H9 (cell line): ENCODE measurements around the gene USE1. TPM values are rescaled to one million over a fixed set of nuclear protein-coding genes. Genes with fewer than 3 reads are reported as not detected.

Experiments used
- DNase-seq: peaks from one replicate; pipeline ENCODE4 v3.0.0-alpha.2; 2017
- H2AFZ ChIP-seq: one replicate; pipeline ENCODE4 v1.6.1; 2013; ENCODE audit warnings: mild to moderate bottlenecking, low read length, control low read depth, moderate library complexity
- H2AK5ac ChIP-seq: 2 replicates; pipeline ENCODE4 v1.6.1; 2013; ENCODE audit warnings: low read length, control low read depth, mixed read lengths; ENCODE audit not compliant: insufficient read length
- H2BK120ac ChIP-seq: one replicate; pipeline ENCODE4 v1.6.1; 2013; ENCODE audit warnings: low read depth, mild to moderate bottlenecking, low read length, control low read depth, inconsistent platforms; ENCODE audit not compliant: poor library complexity, severe bottlenecking
- H2BK12ac ChIP-seq: 2 replicates; pipeline ENCODE4 v1.6.1; 2013; ENCODE audit warnings: low read length, control low read depth, mixed read lengths, low read depth; ENCODE audit not compliant: insufficient read length
- H2BK15ac ChIP-seq: 2 replicates; pipeline ENCODE4 v1.6.1; 2013; ENCODE audit warnings: low read depth, low read length, control low read depth
- H2BK20ac ChIP-seq: one replicate; pipeline ENCODE4 v1.6.1; 2013; ENCODE audit warnings: low read depth, mild to moderate bottlenecking, low read length, control low read depth, inconsistent platforms; ENCODE audit not compliant: poor library complexity, severe bottlenecking
- H2BK5ac ChIP-seq: 2 replicates; pipeline ENCODE4 v1.6.1; 2013; ENCODE audit warnings: low read length, control low read depth, mixed read lengths; ENCODE audit not compliant: insufficient read length
- H3K14ac ChIP-seq: 2 replicates; pipeline ENCODE4 v1.6.1; 2013; ENCODE audit warnings: low read length, control low read depth; ENCODE audit not compliant: insufficient read depth
- H3K18ac ChIP-seq: 2 replicates; pipeline ENCODE4 v1.6.1; 2013; ENCODE audit warnings: low read depth, mild to moderate bottlenecking, mixed read lengths, low read length, control low read depth; ENCODE audit not compliant: insufficient read length
- H3K23ac ChIP-seq: 2 replicates; pipeline ENCODE4 v1.6.1; 2013; ENCODE audit warnings: low read length, control low read depth, mixed read lengths, low read depth; ENCODE audit not compliant: insufficient read length
- H3K23me2 ChIP-seq: 2 replicates; pipeline ENCODE4 v1.6.1; 2013; ENCODE audit warnings: low read depth, mild to moderate bottlenecking, mixed read lengths, low read length, control low read depth; ENCODE audit not compliant: insufficient read length, poor library complexity, severe bottlenecking
- H3K27ac ChIP-seq: 2 replicates; pipeline ENCODE4 v1.5.1; 2013; ENCODE audit warnings: low read length, control low read depth, mixed read lengths, low read depth; ENCODE audit not compliant: insufficient read length
- H3K27me3 ChIP-seq: 2 replicates; pipeline ENCODE4 v1.6.1; 2013; ENCODE audit warnings: low read length, control low read depth, inconsistent platforms; ENCODE audit not compliant: insufficient read depth
- H3K4ac ChIP-seq: 2 replicates; pipeline ENCODE4 v1.6.1; 2013; ENCODE audit warnings: low read depth, mild to moderate bottlenecking, control low read depth, inconsistent platforms, low read length, moderate library complexity
- H3K4me1 ChIP-seq: 2 replicates; pipeline ENCODE4 v1.6.1; 2013; ENCODE audit warnings: low read length, control low read depth, inconsistent platforms; ENCODE audit not compliant: insufficient read depth
- H3K4me2 ChIP-seq: 2 replicates; pipeline ENCODE4 v1.6.1; 2013; ENCODE audit warnings: low read length, control low read depth, mixed read lengths; ENCODE audit not compliant: insufficient read length, insufficient read depth
- H3K56ac ChIP-seq: 2 replicates; pipeline ENCODE4 v1.6.1; 2013; ENCODE audit warnings: low read depth, mild to moderate bottlenecking, mixed read lengths, low read length, control low read depth; ENCODE audit not compliant: insufficient read length
- H3K79me1 ChIP-seq: 2 replicates; pipeline ENCODE4 v1.6.1; 2013; ENCODE audit warnings: low read depth, mild to moderate bottlenecking, moderate library complexity, low read length, control low read depth, inconsistent platforms; ENCODE audit not compliant: insufficient read depth, poor library complexity, severe bottlenecking
- H3K79me2 ChIP-seq: 2 replicates; pipeline ENCODE4 v1.6.1; 2013; ENCODE audit warnings: low read length, control low read depth, inconsistent platforms; ENCODE audit not compliant: insufficient read depth
- H3K9ac ChIP-seq: 2 replicates; pipeline ENCODE4 v1.6.1; 2013; ENCODE audit warnings: low read length, control low read depth, mixed read lengths; ENCODE audit not compliant: insufficient read length; ENCODE audit errors: extremely low read depth
- H3K9me3 ChIP-seq: one replicate; pipeline ENCODE4 v1.6.1; 2013; ENCODE audit warnings: low read depth, low read length, inconsistent platforms; ENCODE audit not compliant: control insufficient read depth
- H3T11ph ChIP-seq: one replicate; pipeline ENCODE4 v1.6.1; 2013; ENCODE audit warnings: mild to moderate bottlenecking, low read length, control low read depth, inconsistent platforms
- H4K20me1 ChIP-seq: one replicate; pipeline ENCODE4 v1.6.1; 2013; ENCODE audit not compliant: control insufficient read depth, insufficient read length, insufficient read depth
- H4K5ac ChIP-seq: 2 replicates; pipeline ENCODE4 v1.6.1; 2013; ENCODE audit warnings: low read depth, mild to moderate bottlenecking, mixed read lengths, low read length, control low read depth; ENCODE audit not compliant: insufficient read length
- H4K8ac ChIP-seq: replicated peaks from 2 replicates; pipeline ENCODE4 v1.6.1; 2013; ENCODE audit warnings: low read length, control low read depth, mixed read lengths, low read depth; ENCODE audit not compliant: insufficient read length
- H4K91ac ChIP-seq: 2 replicates; pipeline ENCODE4 v1.6.1; 2013; ENCODE audit warnings: low read depth, mild to moderate bottlenecking, moderate library complexity, mixed read lengths, low read length, control low read depth; ENCODE audit not compliant: insufficient read length
- H3K27ac Mint-ChIP-seq, 3 experiments: 2 replicates in 2 of 3; 3 replicates in 1 of 3; pipeline ENCODE4 v1.8.0; 2020 to 2021; ENCODE audit warnings: mixed read lengths in 3 of 3, mild to moderate bottlenecking in 1 of 3, moderate library complexity in 1 of 3
- H3K27me3 Mint-ChIP-seq: 2 replicates; pipeline ENCODE4 v1.8.0; 2021; ENCODE audit warnings: low read depth, mild to moderate bottlenecking, moderate library complexity, mixed read lengths
- H3K36me3 Mint-ChIP-seq, 3 experiments: 2 replicates in 2 of 3; 3 replicates in 1 of 3; pipeline ENCODE4 v1.8.0; 2020 to 2021; ENCODE audit warnings: low read depth in 3 of 3, mixed read lengths in 3 of 3; ENCODE audit not compliant: insufficient read depth in 1 of 3
- H3K4me1 Mint-ChIP-seq, 2 experiments: 2 replicates each; pipeline ENCODE4 v1.8.0; 2020; ENCODE audit warnings: mixed read lengths in 2 of 2
- H3K4me3 Mint-ChIP-seq, 2 experiments: 2 replicates in 1 of 2; 3 replicates in 1 of 2; pipeline ENCODE4 v1.8.0; 2020 to 2021; ENCODE audit warnings: mild to moderate bottlenecking in 2 of 2, mixed read lengths in 2 of 2, moderate library complexity in 1 of 2
- H3K9me3 Mint-ChIP-seq, 2 experiments: 2 replicates in 1 of 2; 3 replicates in 1 of 2; pipeline ENCODE4 v1.8.0; 2020; ENCODE audit warnings: mild to moderate bottlenecking in 2 of 2, mixed read lengths in 2 of 2, moderate library complexity in 1 of 2
- WGBS: extraction: QIAGEN DNeasy Blood & Tissue Kit; methylation state at CpG from one replicate; pipeline ENCODE4 v1.1.7; 2013; ENCODE audit warnings: missing lambda C conversion rate, low lambda C conversion rate, mixed read lengths; ENCODE audit not compliant: insufficient read length; ENCODE audit errors: extremely low coverage; 5-methylcytosine and 5-hydroxymethylcytosine counted together
- total RNA-seq: library from RNA; stranded (reverse); gene quantifications from 2 replicates; pipeline ENCODE4 v1.2.1, GENCODE V29; 2021
- TF ChIP-seq, protein P1 (sequence below): fragments of 200-600 bp; sonication (generic); conservative IDR thresholded peaks from 3 replicates; pipeline ENCODE4 v1.8.0; 2021; ENCODE audit warnings: antibody characterized with exemption, mild to moderate bottlenecking

The USE1 gene
- total RNA-seq, 1 experiment from 2014 or later, result 16.2 TPM

DNA sequence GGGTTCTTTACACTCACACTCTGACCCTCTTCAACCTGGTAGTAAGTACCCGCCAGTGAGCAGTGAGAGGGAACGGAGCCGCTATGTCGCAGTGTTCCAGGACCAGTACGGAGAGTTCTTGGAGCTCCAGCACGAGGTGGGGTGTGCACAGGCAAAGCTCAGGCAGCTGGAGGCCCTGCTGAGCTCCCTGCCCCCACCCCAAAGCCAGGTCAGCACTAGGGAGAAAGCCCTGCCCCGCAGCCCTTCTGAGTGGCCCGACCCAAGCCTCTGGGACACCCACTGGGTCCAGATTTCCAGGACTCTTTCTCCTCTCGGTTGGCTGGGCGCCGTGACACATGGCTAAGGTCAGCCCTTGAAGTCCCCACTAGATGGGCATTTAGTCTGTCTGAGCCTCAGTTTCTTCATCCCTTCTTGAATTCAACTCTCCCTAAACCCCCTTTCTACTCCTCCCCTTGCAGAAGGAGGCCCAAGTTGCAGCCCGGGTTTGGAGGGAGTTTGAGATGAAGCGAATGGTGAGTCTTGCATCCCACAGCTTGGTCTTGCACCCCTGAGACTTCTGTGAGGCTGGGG is 12.7 kb downstream of the USE1 start:
- Mint-ChIP-seq H3K4me1 (peaks cover 8 to 21% of the 10 kb centered on the region in 2 experiments), H3K27me3 (no peaks in the 10 kb centered on the region), H3K9me3 (no peaks in the 10 kb centered on the region), H3K36me3 (peaks cover 13 to 34% (median 27%) of the 10 kb centered on the region in 3 experiments; a peak in 6 of 7 replicates), H3K4me3 (peak overlapping the region; percentile 79 to 96; a peak in 4 of 5 replicates), H3K27ac (no peak overlapping the region)
- no peak overlapping the region for H2AK5ac ChIP-seq
- H3K23ac ChIP-seq, result no peak overlapping the region
- H3K27ac ChIP-seq, result no peak overlapping the region
- no peak overlapping the region for H2BK5ac ChIP-seq
- no peak overlapping the region for H2AFZ ChIP-seq
- no CpG with 5 or more reads among the region's 13 CpGs for WGBS
- H3K9me3 ChIP-seq, result no peaks in the 10 kb centered on the region
- no peak overlapping the region for H2BK12ac ChIP-seq
- no peak overlapping the region for H3K9ac ChIP-seq
- H4K8ac ChIP-seq, result no peak overlapping the region
- no peak overlapping the region for H3T11ph ChIP-seq
- H3K18ac ChIP-seq, result no peak overlapping the region
- H3K79me2 ChIP-seq, result no peaks in the 10 kb centered on the region
- H4K20me1 ChIP-seq, result no peaks in the 10 kb centered on the region
- no peaks in the 10 kb centered on the region for H3K27me3 ChIP-seq
- no peaks in the 10 kb centered on the region; the same call in 1 of the 2 replicates for H3K4me1 ChIP-seq
- no peak overlapping the region for H2BK20ac ChIP-seq
- H3K4me2 ChIP-seq, result no peak overlapping the region
- no peak overlapping the region for H3K56ac ChIP-seq
- no peak overlapping the region for H2BK120ac ChIP-seq
- TF ChIP-seq, protein P1, sequence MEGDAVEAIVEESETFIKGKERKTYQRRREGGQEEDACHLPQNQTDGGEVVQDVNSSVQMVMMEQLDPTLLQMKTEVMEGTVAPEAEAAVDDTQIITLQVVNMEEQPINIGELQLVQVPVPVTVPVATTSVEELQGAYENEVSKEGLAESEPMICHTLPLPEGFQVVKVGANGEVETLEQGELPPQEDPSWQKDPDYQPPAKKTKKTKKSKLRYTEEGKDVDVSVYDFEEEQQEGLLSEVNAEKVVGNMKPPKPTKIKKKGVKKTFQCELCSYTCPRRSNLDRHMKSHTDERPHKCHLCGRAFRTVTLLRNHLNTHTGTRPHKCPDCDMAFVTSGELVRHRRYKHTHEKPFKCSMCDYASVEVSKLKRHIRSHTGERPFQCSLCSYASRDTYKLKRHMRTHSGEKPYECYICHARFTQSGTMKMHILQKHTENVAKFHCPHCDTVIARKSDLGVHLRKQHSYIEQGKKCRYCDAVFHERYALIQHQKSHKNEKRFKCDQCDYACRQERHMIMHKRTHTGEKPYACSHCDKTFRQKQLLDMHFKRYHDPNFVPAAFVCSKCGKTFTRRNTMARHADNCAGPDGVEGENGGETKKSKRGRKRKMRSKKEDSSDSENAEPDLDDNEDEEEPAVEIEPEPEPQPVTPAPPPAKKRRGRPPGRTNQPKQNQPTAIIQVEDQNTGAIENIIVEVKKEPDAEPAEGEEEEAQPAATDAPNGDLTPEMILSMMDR, result no peak
- no peak overlapping the region for H3K14ac ChIP-seq
- no peak for DNase-seq
- H2BK15ac ChIP-seq, result no peak overlapping the region
- H4K5ac ChIP-seq, result no peak overlapping the region
- no peaks in the 10 kb centered on the region for H3K79me1 ChIP-seq
- H3K23me2 ChIP-seq, result peaks cover 5% of the 10 kb centered on the region
- no peak overlapping the region for H3K4ac ChIP-seq
- H4K91ac ChIP-seq, result no peak overlapping the region
